ENCODE data around the gene REPS2. TPM values are rescaled to one million over a fixed set of nuclear protein-coding genes. Genes with fewer than 3 reads are reported as not detected.

REPS2 gene
- polyA plus RNA-seq, 3 donors = 2.1 to 4.7 (median 3.6) TPM

DNA sequence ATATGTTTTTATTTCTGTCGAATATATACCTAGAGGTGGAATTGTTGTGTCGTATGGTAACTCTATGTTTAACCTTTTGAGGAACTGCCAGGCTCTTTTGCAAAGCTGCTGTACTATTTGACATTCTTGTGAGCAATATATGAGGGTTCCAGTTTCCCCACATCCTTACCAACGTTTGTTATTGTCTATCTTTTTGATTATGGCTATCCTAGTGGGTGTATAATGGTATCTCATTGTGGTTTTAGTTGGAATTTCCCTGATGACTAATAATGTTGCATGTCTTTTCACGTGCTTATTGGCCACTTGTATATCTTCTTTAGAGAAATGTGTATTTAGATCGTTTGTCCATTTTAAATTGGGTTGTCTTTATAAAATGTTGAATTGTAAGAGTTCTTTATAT is 24.5 kb downstream of the REPS2 start:
- H2AFZ ChIP-seq (ENCODE audit: insufficient read depth, low read depth, low read length, poor library complexity, severe bottlenecking) = no peak overlapping the region
- no peaks in the 10 kb centered on the region for H3K36me3 Mint-ChIP-seq
- H3K36me3 ChIP-seq (replicated peaks in 1 of 2; ENCODE audit: control insufficient read depth in 1 of 2, insufficient read depth in 2 of 2, low read length in 2 of 2) = no peaks in the 10 kb centered on the region
- H4K20me1 ChIP-seq (ENCODE audit: insufficient read depth, low read length) = no peaks in the 10 kb centered on the region
- H3K27ac ChIP-seq (ENCODE audit: low read depth in 1 of 2, low read length in 2 of 2) = no peak overlapping the region
- peak; percentile 5 to 59 (median 23) for DNase-seq
- no peaks in the 10 kb centered on the region for H3K4me1 Mint-ChIP-seq
- intact Hi-C loops (cut with micrococcal nuclease) = no loop called here
- no peak overlapping the region for H3K4me3 Mint-ChIP-seq
- no peaks in the 10 kb centered on the region for H3K9me3 ChIP-seq (replicated peaks in 1 of 2; ENCODE audit: control insufficient read depth in 1 of 2, insufficient read depth in 1 of 2, low read length in 2 of 2)
- WGBS (ENCODE audit: insufficient coverage) = no CpG with 5 or more reads among the region's 5 CpGs
- H3K9me3 Mint-ChIP-seq = peaks cover 0 to 8% (median 5%) of the 10 kb centered on the region in 7 donors
- no peak overlapping the region for H3K4me3 ChIP-seq (replicated peaks in 1 of 3; ENCODE audit: low read depth in 2 of 3, low read length in 3 of 3)
- TF ChIP-seq, protein P1, sequence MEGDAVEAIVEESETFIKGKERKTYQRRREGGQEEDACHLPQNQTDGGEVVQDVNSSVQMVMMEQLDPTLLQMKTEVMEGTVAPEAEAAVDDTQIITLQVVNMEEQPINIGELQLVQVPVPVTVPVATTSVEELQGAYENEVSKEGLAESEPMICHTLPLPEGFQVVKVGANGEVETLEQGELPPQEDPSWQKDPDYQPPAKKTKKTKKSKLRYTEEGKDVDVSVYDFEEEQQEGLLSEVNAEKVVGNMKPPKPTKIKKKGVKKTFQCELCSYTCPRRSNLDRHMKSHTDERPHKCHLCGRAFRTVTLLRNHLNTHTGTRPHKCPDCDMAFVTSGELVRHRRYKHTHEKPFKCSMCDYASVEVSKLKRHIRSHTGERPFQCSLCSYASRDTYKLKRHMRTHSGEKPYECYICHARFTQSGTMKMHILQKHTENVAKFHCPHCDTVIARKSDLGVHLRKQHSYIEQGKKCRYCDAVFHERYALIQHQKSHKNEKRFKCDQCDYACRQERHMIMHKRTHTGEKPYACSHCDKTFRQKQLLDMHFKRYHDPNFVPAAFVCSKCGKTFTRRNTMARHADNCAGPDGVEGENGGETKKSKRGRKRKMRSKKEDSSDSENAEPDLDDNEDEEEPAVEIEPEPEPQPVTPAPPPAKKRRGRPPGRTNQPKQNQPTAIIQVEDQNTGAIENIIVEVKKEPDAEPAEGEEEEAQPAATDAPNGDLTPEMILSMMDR (IDR thresholded peaks at IDR 0.05) = no peak
- peaks cover 0 to 9% of the 10 kb centered on the region in 2 donors for H3K27me3 ChIP-seq (ENCODE audit: control insufficient read depth in 2 of 2, insufficient read depth in 2 of 2, low read length in 2 of 2)
- H3K79me2 ChIP-seq (ENCODE audit: insufficient read depth, low read length) = no peaks in the 10 kb centered on the region
- no peak overlapping the region for H3K4me2 ChIP-seq (replicated peaks; ENCODE audit: extremely low read depth, low read length, poor library complexity, severe bottlenecking)
- H3K27ac Mint-ChIP-seq = peak overlapping the region in 1 of 7 donors; percentile 7
- H3K4me1 ChIP-seq (ENCODE audit: control insufficient read depth in 1 of 2, insufficient read depth in 2 of 2, low read length in 2 of 2) = no peaks in the 10 kb centered on the region
- H3K27me3 Mint-ChIP-seq (ENCODE audit: low read depth in 3 of 3) = peaks cover 0 to 9% (median 1%) of the 10 kb centered on the region in 3 donors
- H3K9ac ChIP-seq (ENCODE audit: insufficient read depth, low read length, poor library complexity, severe bottlenecking) = no peak overlapping the region

DNA sequence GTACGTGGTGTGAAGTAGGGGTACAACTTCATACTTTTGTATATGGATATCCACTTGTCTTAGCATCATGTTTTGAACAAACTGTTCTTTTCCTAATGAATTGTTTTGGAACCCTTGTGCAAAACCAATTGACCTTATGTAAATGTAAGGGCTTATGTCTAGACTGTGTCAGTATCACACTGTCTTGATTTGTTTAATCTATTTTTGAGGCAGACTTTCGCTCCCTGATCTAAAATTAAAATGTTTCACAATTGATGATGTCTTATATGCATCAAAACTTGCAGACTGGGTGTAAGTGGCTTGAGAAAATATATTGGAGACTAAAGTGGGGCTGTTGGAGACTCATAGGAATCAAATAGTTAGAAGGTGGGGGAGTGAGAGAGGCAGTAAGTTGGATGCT is 25.2 kb downstream of the REPS2 start:
- Histone ChIP-seq H3K9ac (ENCODE audit: insufficient read depth, low read length, poor library complexity, severe bottlenecking) (no peak overlapping the region), H2AFZ (ENCODE audit: insufficient read depth, low read depth, low read length, poor library complexity, severe bottlenecking) (no peak overlapping the region), H3K27ac (ENCODE audit: low read depth in 1 of 2, low read length in 2 of 2) (no peak overlapping the region), H3K4me1 (ENCODE audit: control insufficient read depth in 1 of 2, insufficient read depth in 2 of 2, low read length in 2 of 2) (no peaks in the 10 kb centered on the region), H4K20me1 (ENCODE audit: insufficient read depth, low read length) (no peaks in the 10 kb centered on the region), H3K36me3 (replicated peaks in 1 of 2; ENCODE audit: control insufficient read depth in 1 of 2, insufficient read depth in 2 of 2, low read length in 2 of 2) (no peaks in the 10 kb centered on the region), H3K79me2 (ENCODE audit: insufficient read depth, low read length) (no peaks in the 10 kb centered on the region), H3K9me3 (replicated peaks in 1 of 2; ENCODE audit: control insufficient read depth in 1 of 2, insufficient read depth in 1 of 2, low read length in 2 of 2) (no peaks in the 10 kb centered on the region), H3K4me3 (replicated peaks in 1 of 3; ENCODE audit: low read depth in 2 of 3, low read length in 3 of 3) (no peak overlapping the region), H3K27me3 (ENCODE audit: control insufficient read depth in 2 of 2, insufficient read depth in 2 of 2, low read length in 2 of 2) (peaks cover 0 to 12% of the 10 kb centered on the region in 2 donors), H3K4me2 (replicated peaks; ENCODE audit: extremely low read depth, low read length, poor library complexity, severe bottlenecking) (no peak overlapping the region)
- no peak for DNase-seq
- Mint-ChIP-seq H3K27ac (no peak overlapping the region), H3K4me3 (no peak overlapping the region), H3K27me3 (ENCODE audit: low read depth in 3 of 3) (peaks cover 0 to 13% (median 1%) of the 10 kb centered on the region in 3 donors), H3K36me3 (no peaks in the 10 kb centered on the region), H3K4me1 (no peaks in the 10 kb centered on the region), H3K9me3 (peaks cover 0 to 7% (median 5%) of the 10 kb centered on the region in 7 donors)
- TF ChIP-seq, protein P1 (IDR thresholded peaks at IDR 0.05) = no peak
- intact Hi-C loops (cut with micrococcal nuclease) = no loop called here
- WGBS (ENCODE audit: insufficient coverage) = no CpG with 5 or more reads among the region's 2 CpGs
